GOT3 (cell line): ENCODE results near the gene CSF2RB.
"Not testable (repeated sequence)": the region's sequence is repeated elsewhere in the genome, so short reads cannot be mapped to it uniquely, and the experiment has no call there.

Experiments used
- DNase-seq: peaks from one replicate; lab custom pipeline; 2025; ENCODE audit warnings: mixed read lengths; lab: John Stamatoyannopoulos, UW

The CSF2RB gene

GRCh38 chr22:36968249-36968964, 55.0 kb downstream of the CSF2RB start:
- no peak for DNase-seq

GRCh38 chr22:36971341-36972125, 58.1 kb downstream of the CSF2RB start:
- no peak for DNase-seq

GRCh38 chr22:36976606-36977005, 63.2 kb downstream of the CSF2RB start:
- no peak for DNase-seq

- no peak for DNase-seq
Observed at GRCh38 chr22:36977401-36977861, 64.0 kb downstream of the CSF2RB start.

GRCh38 chr22:36977947-36978660, 64.7 kb downstream of the CSF2RB start:
- peak; percentile 55 for DNase-seq

GRCh38 chr22:36979016-36979910, 65.8 kb downstream of the CSF2RB start:
- no peak for DNase-seq

- DNase-seq: no peak
Observed at GRCh38 chr22:36981247-36981775, 67.9 kb downstream of the CSF2RB start.

GRCh38 chr22:36982136-36982535, 68.7 kb downstream of the CSF2RB start:
- no peak for DNase-seq

- DNase-seq: no peak
Observed at GRCh38 chr22:36985211-36985889, 71.9 kb downstream of the CSF2RB start.

- DNase-seq: no peak
Observed at GRCh38 chr22:36986242-36986821, 72.9 kb downstream of the CSF2RB start.

- DNase-seq: no peak
Observed at GRCh38 chr22:36988075-36988832, 74.8 kb downstream of the CSF2RB start.

- DNase-seq: not testable (repeated sequence)
Observed at GRCh38 chr22:36989012-36989411, 75.6 kb downstream of the CSF2RB start.
